Effector memory CD4-positive, alpha-beta T cell (primary cell): Measurements from ENCODE around the gene TMEM72.

Experiments used
- DNase-seq, 3 donors: peaks; one replicate each; pipeline ENCODE4 v3.0.0-alpha.2; 2020
- H3K27ac ChIP-seq: 2 replicates; pipeline ENCODE4 v1.7.0; 2013; ENCODE audit warnings: mild to moderate bottlenecking, low read length, moderate library complexity; ENCODE audit not compliant: insufficient read depth, poor library complexity, severe bottlenecking
- H3K27me3 ChIP-seq: replicated peaks from 2 replicates; pipeline ENCODE4 v1.7.0; 2013; ENCODE audit warnings: mild to moderate bottlenecking, low read length; ENCODE audit not compliant: insufficient read depth, control insufficient read depth, poor library complexity, severe bottlenecking
- H3K36me3 ChIP-seq: 2 replicates; pipeline ENCODE4 v1.7.0; 2013; ENCODE audit warnings: mild to moderate bottlenecking, low read length, moderate library complexity; ENCODE audit not compliant: control insufficient read depth, insufficient read depth
- H3K4me1 ChIP-seq: 2 replicates; pipeline ENCODE4 v1.7.0; 2013; ENCODE audit warnings: low read length, mild to moderate bottlenecking; ENCODE audit not compliant: control insufficient read depth, insufficient read depth, poor library complexity, severe bottlenecking
- H3K4me3 ChIP-seq: 2 replicates; pipeline ENCODE4 v1.7.0; 2013; ENCODE audit warnings: low read length, low read depth, mild to moderate bottlenecking; ENCODE audit not compliant: insufficient read depth, poor library complexity, severe bottlenecking
- H3K9me3 ChIP-seq: 2 replicates; pipeline ENCODE4 v1.7.0; 2013; ENCODE audit warnings: mild to moderate bottlenecking, low read length, moderate library complexity; ENCODE audit not compliant: control insufficient read depth

The TMEM72 gene

DNA sequence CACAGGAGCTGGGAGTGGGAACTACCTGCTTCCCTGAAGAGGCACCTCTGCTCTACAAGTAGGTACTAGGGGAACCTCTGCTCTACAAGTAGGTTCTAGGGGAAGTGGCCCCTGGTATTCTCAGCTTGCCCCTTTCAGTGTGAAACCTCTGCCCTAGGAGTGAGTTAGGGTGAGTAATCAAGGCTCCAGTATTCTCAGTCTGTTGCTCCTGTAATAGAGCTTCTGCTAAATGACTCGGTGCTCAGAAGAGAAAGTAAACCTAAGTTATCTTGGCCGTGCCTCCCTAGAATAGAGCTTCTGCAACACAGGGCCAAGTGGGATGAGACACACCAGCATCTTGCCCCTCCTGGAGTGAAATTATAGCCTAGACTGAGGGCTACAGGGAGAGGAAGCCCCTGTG lies 35.1 kb downstream of the TMEM72 start:
- H3K4me3 ChIP-seq: no peak overlapping the region
- DNase-seq: no peak
- H3K27me3 ChIP-seq: no peaks in the 10 kb centered on the region
- no peaks in the 10 kb centered on the region for H3K36me3 ChIP-seq
- H3K27ac ChIP-seq: no peak overlapping the region
- no peaks in the 10 kb centered on the region for H3K9me3 ChIP-seq
- no peaks in the 10 kb centered on the region for H3K4me1 ChIP-seq

DNA sequence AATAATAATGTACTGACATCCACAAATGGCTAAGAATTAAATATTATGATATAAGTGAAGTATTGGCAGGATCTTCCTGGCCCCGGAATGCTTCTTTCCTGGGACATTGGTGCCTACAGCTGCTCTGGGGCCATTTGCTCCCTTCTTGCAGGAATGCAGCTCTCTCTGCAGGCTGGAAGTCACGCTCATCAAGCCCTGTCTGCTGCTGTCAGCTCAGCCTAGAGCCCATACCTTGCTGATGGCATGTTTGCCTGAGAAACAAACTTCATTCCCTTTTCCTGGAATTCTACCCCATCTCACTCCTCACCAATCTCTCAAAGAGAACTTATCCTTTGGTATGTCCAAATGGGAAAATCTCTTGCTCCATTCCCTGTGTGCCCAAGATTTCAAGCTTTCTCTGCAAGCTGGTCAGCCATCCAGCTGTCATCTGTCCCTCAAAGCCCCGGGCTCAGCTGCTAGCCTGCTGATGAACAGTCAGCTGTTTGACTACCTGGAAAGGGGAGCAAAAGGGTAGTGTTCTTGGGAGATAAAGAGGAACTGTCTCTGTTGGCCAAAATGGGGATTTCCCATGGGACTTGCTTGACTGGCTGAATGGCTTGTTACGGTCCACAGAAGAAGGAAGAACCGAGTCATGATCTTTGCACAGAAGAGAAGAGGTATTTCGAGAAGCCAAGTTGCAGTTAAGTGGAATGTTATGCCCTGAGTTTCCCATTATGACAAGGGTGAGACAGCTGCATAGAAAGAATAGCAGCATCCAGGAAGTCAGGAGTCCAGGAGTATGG lies 36.4 kb downstream of the TMEM72 start:
- DNase-seq: no peak
- Histone ChIP-seq H3K36me3 (no peaks in the 10 kb centered on the region), H3K27ac (no peak overlapping the region), H3K9me3 (no peaks in the 10 kb centered on the region), H3K4me3 (no peak overlapping the region), H3K4me1 (no peaks in the 10 kb centered on the region), H3K27me3 (no peaks in the 10 kb centered on the region)

- Histone ChIP-seq H3K27ac (no peak overlapping the region), H3K36me3 (no peaks in the 10 kb centered on the region), H3K27me3 (no peaks in the 10 kb centered on the region), H3K4me1 (no peaks in the 10 kb centered on the region), H3K9me3 (no peaks in the 10 kb centered on the region), H3K4me3 (no peak overlapping the region)
- no peak for DNase-seq
Measured at GRCh38 chr10:44948642-44949041, 37.5 kb downstream of the TMEM72 start.

- Histone ChIP-seq H3K4me1 (no peaks in the 10 kb centered on the region), H3K27ac (no peak overlapping the region), H3K9me3 (no peaks in the 10 kb centered on the region), H3K4me3 (no peak overlapping the region), H3K27me3 (no peaks in the 10 kb centered on the region), H3K36me3 (no peaks in the 10 kb centered on the region)
- DNase-seq: no peak
Measured at GRCh38 chr10:44949127-44949802, 38.1 kb downstream of the TMEM72 start.

GRCh38 chr10:44949915-44950314 lies 38.8 kb downstream of the TMEM72 start:
- no peaks in the 10 kb centered on the region for H3K4me1 ChIP-seq
- no peaks in the 10 kb centered on the region for H3K36me3 ChIP-seq
- no peaks in the 10 kb centered on the region for H3K27me3 ChIP-seq
- H3K27ac ChIP-seq: no peak overlapping the region
- no peak overlapping the region for H3K4me3 ChIP-seq
- H3K9me3 ChIP-seq: no peaks in the 10 kb centered on the region
- DNase-seq: no peak

GRCh38 chr10:44950326-44951225 lies 39.4 kb downstream of the TMEM72 start:
- DNase-seq: no peak
- Histone ChIP-seq H3K4me1 (no peaks in the 10 kb centered on the region), H3K27ac (no peak overlapping the region), H3K9me3 (no peaks in the 10 kb centered on the region), H3K27me3 (no peaks in the 10 kb centered on the region), H3K4me3 (no peak overlapping the region), H3K36me3 (no peaks in the 10 kb centered on the region)

DNA sequence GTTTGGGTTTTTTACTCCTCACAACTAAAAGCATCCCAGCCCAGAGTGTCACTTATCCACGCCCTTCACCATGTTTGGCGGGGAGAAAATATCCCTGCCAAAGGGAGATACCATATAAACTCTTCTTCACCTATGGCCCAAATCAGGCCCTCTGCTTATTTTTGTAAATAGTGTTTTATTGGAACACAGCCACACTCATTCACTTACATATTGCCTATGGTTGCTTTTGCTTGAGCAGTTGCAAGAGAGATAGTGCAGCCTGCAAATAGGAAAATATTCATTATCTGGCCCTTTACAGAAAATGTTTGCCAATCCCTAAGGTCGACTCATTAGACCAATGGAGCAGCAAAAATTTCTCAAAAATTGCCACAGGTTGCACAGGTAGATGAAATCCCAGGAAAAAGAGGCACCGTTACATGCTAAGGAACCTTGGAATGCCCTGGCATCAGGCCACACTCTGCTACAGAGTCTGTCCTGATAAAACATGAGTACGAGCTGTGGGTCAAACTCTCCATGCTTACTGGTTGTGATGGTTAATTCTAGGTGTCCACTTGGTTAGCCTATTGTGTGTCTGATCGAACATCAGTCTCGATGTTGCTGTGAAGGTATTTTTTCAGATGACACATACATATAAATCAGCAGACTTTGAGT lies 40.6 kb downstream of the TMEM72 start:
- Histone ChIP-seq H3K4me1 (no peaks in the 10 kb centered on the region), H3K27me3 (no peaks in the 10 kb centered on the region), H3K9me3 (no peaks in the 10 kb centered on the region), H3K36me3 (no peaks in the 10 kb centered on the region), H3K4me3 (no peak overlapping the region), H3K27ac (no peak overlapping the region)
- DNase-seq: no peak

- H3K9me3 ChIP-seq: no peaks in the 10 kb centered on the region
Measured at GRCh38 chr10:44952779-44953231, 41.7 kb downstream of the TMEM72 start.

DNA sequence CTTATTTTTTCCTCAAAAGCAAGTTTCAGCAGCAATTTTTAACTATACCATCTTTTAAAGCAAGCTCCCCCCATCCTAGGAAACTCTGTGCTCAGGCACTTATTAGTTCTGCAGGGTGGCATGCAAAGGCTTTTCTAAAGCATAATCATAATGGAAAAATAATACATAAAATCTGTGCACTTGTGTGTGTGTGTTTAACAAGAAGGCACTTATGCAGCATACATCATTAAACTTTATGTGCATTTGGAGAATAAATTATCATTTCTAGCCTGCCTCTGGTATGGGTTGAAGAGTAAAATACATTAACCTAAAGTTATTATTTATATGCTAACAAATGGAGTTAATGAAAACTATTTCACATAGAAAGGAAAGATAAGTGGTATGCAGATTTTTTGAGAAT lies 42.9 kb downstream of the TMEM72 start:
- no peak for DNase-seq
- no peak overlapping the region for H3K4me3 ChIP-seq
- H3K27ac ChIP-seq: no peak overlapping the region
- no peaks in the 10 kb centered on the region for H3K9me3 ChIP-seq
- H3K36me3 ChIP-seq: no peaks in the 10 kb centered on the region
- H3K4me1 ChIP-seq: peaks cover 10% of the 10 kb centered on the region
- H3K27me3 ChIP-seq: no peaks in the 10 kb centered on the region

More at GRCh38 chr10:44952779-44953231, 41.7 kb downstream of the TMEM72 start:
- Histone ChIP-seq H3K4me1 (no peaks in the 10 kb centered on the region), H3K27ac (no peak overlapping the region), H3K36me3 (no peaks in the 10 kb centered on the region), H3K4me3 (no peak overlapping the region), H3K27me3 (no peaks in the 10 kb centered on the region)
- DNase-seq: no peak
